Adipose tissue (tissue), 3 donors: ENCODE data around the gene ASB4. TPM values are rescaled to one million over a fixed set of nuclear protein-coding genes. Genes with fewer than 3 reads are reported as not detected.
"Not testable (repeated sequence)": the region's sequence is repeated elsewhere in the genome, so short reads cannot be mapped to it uniquely, and the experiment has no call there.

ENCODE experiments used
- H3K27ac ChIP-seq: one replicate; pipeline ENCODE4 v1.5.1; 2013; ENCODE audit warnings: low read depth, low read length
- WGBS, 3 donors: extraction: QIAGEN DNeasy Blood & Tissue Kit; methylation state at CpG; one replicate each; pipeline ENCODE4 v1.1.7; 2013; 5-methylcytosine and 5-hydroxymethylcytosine counted together
- polyA plus RNA-seq, 3 donors: library from polyadenylated mRNA; stranded (reverse); fragments of 200-250 nt; gene quantifications; one replicate each; pipeline ENCODE4 v1.2.3, GENCODE V29; 2013
- donor health status: healthy with polysubstance abuse.
- donor health status: Bipolar disorder and iron deficiency.
- donor health status: healthy.

Gene ASB4, protein sequence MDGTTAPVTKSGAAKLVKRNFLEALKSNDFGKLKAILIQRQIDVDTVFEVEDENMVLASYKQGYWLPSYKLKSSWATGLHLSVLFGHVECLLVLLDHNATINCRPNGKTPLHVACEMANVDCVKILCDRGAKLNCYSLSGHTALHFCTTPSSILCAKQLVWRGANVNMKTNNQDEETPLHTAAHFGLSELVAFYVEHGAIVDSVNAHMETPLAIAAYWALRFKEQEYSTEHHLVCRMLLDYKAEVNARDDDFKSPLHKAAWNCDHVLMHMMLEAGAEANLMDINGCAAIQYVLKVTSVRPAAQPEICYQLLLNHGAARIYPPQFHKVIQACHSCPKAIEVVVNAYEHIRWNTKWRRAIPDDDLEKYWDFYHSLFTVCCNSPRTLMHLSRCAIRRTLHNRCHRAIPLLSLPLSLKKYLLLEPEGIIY
- under 1 TPM; 0.09 to 0.22 (median 0.22) TPM for polyA plus RNA-seq

DNA sequence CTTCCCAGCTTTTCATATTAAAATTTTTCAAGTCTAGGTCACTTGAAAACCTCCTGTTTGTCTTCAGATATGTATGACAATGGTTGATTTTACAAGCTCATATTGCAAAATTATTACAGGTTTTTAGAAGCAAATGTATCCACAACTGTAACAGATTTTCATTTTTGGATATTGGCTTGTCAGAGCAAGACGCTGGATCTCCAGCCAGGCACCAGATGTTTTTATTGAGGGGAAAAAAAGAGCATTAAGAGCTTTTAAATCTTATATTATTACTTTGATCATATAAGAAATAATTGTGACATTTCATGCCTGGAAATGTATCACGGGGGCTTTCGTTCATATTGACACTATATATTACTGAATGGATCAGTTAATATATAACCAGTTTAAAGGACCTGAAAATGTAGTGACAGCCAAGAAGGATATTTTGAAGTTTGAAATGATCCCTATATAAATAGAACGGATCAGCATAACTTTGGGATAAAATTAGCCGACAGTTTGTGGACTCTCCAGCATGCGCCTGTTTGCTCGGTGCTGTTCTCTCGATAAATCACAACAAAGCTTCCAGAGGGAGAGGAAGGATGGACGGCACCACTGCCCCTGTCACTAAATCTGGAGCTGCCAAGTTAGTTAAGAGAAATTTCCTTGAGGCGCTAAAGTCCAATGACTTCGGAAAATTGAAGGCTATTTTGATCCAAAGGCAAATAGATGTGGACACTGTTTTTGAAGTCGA is at the start of gene ASB4:
Gene ASB4 (plus strand): TSS at position 553 of the 733 bp plus-strand sequence. CDS start 29 bp downstream, at position 582.
- 46 to 82% (median 79%) methylated on average over 12 of the region's 12 CpGs for WGBS, 3 donors
- H3K27ac ChIP-seq: no peak within 1 kb of the TSS

DNA sequence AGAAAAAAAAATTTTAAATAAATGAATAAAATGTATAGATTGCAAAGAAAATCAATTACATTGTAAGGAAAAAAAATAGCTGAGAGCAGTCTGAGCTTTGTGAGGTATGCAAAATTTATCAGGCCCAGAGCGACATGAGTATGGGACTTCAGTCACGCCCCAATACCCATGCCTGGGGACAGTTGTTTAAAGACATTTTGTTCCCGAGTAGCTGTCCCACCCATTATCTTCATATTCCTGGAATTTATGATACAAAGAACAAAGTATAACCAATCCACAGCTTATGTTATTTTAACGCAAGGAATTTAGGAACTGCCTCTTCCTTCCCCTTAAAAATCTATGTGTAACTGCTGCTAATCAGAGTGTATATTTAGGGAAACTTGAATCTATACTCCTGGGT is 49.3 kb upstream of the ASB4 start:
- no peak overlapping the region for H3K27ac ChIP-seq
- 74 to 81% (median 80%) methylated on average over 4 of the region's 4 CpGs for WGBS, 3 donors

- no peak overlapping the region for H3K27ac ChIP-seq
Observed at GRCh38 chr7:95440394-95441038, 45.2 kb upstream of the ASB4 start.

GRCh38 chr7:95441042-95441823 is 44.5 kb upstream of the ASB4 start:
- 62 to 94% (median 79%) methylated on average over 7 of the region's 7 CpGs for WGBS, 3 donors

More at GRCh38 chr7:95440394-95441038, 45.2 kb upstream of the ASB4 start:
- 68 to 88% (median 74%) methylated on average over 2 to 3 of the region's 3 CpGs for WGBS, 3 donors

GRCh38 chr7:95444796-95445195 is 40.9 kb upstream of the ASB4 start:
- WGBS, 3 donors: 76 to 81% (median 77%) methylated on average over 2 of the region's 2 CpGs
- no peak overlapping the region for H3K27ac ChIP-seq

More at GRCh38 chr7:95441042-95441823, 44.5 kb upstream of the ASB4 start:
- no peak overlapping the region for H3K27ac ChIP-seq

- 95 to 96% (median 95%) methylated on average over 3 of the region's 3 CpGs for WGBS, 3 donors
- no peak overlapping the region for H3K27ac ChIP-seq
Observed at GRCh38 chr7:95446618-95447017, 39.1 kb upstream of the ASB4 start.

DNA sequence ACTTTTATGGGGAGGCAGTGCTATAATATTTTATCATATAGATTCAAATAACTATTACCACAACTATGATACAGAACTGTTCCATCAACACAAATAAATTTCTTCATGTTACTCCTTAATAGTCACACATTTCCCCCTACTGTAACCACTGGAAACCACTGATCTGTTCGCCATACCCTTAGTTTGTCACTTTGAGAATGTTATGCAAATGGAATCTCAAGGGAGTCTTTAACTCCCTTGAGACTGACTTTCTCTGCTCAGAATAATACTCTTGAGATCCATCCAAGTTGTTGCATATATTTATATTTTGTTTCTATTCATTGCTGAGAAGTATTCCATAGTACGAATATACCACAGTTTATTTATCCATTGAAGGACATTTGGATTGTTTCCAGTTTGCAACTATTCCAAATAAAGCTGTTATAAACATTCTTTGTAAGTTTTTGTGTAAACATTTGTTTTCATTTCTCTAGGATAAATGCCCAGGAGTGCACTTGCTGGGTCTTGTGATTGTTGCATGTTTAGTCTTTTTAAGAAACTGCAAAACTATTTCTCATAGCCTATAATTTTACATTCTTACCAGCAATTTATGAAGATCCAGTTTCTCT is 31.2 kb upstream of the ASB4 start:
- WGBS, 3 donors: 56 to 77% (median 76%) methylated on average over 2 of the region's 2 CpGs
- H3K27ac ChIP-seq: no peak overlapping the region

DNA sequence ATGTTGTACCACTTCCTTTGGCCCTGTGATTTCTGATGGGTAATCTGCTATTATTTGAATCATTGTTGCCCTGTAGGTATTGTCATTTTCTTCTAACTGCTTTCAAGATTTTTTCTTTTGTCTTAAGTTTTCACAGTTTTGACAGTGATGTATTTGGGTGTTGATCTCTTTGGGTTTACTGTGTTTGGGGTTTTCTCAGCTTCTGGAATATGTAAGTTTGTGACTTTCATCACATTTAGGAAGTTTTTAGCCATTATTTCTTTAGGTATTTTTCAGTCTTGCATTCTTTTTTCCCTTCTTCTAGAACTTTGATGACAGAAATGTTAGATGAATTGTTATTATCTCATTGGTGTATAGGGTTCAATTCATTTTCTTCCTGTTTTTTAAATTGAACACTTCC is 27.8 kb upstream of the ASB4 start:
- H3K27ac ChIP-seq: no peak overlapping the region

- WGBS, 3 donors: 81 to 94% (median 92%) methylated on average over 2 of the region's 2 CpGs
- not testable (repeated sequence) for H3K27ac ChIP-seq
Observed at GRCh38 chr7:95460653-95461052, 25.1 kb upstream of the ASB4 start.

DNA sequence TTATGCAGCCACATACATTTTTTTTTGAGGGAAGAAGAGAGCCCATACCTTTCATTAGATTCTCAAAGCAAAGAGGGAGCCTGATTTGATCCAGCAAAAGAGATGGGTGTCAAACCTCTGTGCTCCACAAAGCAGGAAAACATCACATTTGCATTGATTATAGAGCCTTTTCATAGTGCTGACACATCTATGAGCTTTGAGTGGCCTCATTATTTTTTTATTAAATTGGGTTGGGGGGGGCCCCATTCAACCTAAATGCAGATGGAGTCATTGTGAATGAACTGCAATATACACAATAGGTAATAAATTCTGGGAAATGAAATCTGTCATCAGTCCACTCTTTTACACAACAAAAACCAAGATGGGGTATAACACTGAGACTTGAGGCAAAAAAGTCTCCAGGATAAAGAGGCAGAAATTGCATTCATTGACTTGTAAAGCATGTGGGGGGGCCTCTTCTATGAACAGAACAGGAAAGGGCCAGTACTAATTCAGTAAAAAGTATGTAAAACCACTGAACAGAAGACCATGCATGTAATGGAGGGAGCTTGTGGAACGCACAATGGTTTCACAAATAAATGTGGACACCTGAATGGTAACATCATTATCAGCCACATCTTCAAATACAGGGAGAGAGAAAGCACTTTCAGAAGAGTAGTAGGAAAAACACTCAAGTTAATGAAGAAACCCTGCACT is 17.7 kb upstream of the ASB4 start:
- no peak overlapping the region for H3K27ac ChIP-seq
- WGBS, 3 donors: 89 to 100% (median 97%) methylated on average over 1 of the region's 1 CpG

DNA sequence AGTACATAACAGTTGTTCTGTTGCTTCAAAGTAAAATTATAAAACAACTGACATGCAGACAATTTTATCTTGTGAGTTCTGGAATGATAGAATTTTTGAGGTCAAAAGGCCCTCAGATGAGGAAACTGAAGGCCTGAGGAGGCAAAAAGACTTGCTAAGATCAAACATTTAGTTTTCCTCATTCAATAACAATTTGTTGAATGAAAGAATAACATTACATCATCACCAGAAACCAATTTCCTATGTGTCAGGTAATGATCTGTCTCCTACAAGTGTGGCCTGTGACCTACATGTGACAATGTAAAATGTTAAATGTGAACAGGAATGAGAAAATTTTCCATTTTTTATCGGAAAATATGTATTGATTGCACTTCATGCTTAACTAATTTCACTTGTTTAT is 16.6 kb upstream of the ASB4 start:
- WGBS, 3 donors: 71 to 95% (median 85%) methylated on average over 1 of the region's 1 CpG
- no peak overlapping the region for H3K27ac ChIP-seq

DNA sequence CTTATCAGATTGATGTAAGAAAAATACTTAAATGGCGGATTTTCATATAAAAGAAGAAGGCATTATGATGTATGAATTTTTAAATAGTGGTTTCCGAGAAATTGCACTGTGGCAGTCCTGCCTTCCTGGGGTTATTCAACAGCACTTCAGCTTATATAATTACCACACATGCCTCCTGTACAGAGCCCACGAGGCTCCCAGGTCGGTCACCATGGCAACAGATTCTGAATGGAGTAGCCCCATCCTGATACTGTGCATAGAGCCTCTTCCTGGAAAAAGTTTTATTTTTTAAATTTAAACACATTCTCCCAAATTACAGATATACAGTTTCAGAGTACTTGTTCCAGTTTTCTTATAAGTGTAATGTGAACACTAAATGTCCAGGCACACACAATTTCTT is 15.9 kb upstream of the ASB4 start:
- WGBS, 3 donors: 78 to 87% (median 86%) methylated on average over 4 of the region's 4 CpGs
- H3K27ac ChIP-seq: no peak overlapping the region

DNA sequence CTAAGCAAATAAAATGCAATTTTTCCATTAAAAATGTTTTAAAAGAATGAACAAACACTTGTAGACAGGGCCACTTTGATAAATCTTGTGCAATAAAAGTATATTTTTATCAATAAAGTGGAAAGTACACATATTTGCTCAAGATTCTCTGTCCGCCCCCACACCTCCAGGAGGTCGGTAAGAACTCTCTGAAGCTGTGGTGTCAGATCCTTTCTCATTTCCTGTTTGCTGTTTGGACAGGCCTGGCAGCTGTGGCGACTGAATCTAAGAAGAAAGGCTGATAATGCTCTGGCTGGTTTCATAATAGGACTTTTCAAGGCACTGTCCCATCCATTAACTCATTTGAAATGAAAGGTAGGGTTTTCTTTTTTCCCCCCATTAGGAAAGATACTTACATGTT is 15.3 kb upstream of the ASB4 start:
- WGBS, 3 donors: 16 to 25% (median 22%) methylated on average over 3 of the region's 3 CpGs
- no peak overlapping the region for H3K27ac ChIP-seq

DNA sequence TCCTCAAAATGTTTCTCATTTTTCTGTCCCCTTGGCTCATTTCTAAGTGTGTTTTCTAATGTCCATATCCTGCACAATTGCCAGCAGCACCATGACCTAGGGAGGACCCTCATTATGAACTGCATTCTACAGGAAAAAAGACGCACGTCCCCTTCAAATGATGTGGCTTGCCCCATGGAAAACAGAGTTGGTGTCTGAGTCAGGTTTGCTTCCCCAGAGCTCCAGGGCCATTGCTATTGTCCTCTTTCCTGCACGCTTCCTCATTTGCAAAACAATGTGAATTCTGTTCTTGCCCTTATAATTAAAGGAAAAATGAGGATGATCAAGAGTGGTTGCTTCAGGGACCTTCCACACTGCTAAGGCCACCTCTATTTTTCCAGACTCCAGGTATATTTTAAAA is 14.7 kb upstream of the ASB4 start:
- WGBS, 3 donors: 78 to 91% (median 79%) methylated on average over 3 of the region's 3 CpGs
- no peak overlapping the region for H3K27ac ChIP-seq

GRCh38 chr7:95472581-95473161 is 13.1 kb upstream of the ASB4 start:
- no peak overlapping the region for H3K27ac ChIP-seq
- 42 to 44% (median 43%) methylated on average over 8 of the region's 8 CpGs for WGBS, 3 donors

- no peak overlapping the region for H3K27ac ChIP-seq
- WGBS, 3 donors: 83 to 86% (median 83%) methylated on average over 9 of the region's 9 CpGs
Observed at GRCh38 chr7:95473276-95473985, 12.3 kb upstream of the ASB4 start.
